AG04450 (cell line): ENCODE measurements around the gene CRIM1. TPM values are rescaled to one million over a fixed set of nuclear protein-coding genes. Genes with fewer than 3 reads are reported as not detected.

ENCODE experiments used
- CTCF ChIA-PET: fragments of 300-600, 350-600 bp; formaldehyde crosslinking; extraction: SDS; loops from one replicate; lab custom pipeline; 2022; ENCODE audit warnings: antibody characterized with exemption, inconsistent platforms; lab: Charles Lee
- POLR2A ChIA-PET: fragments of 350-600 bp; formaldehyde crosslinking; extraction: SDS; loops from one replicate; lab custom pipeline; 2021; ENCODE audit warnings: antibody characterized with exemption, inconsistent platforms; lab: Yijun Ruan, JAX
- DNase-seq: peaks from one replicate; pipeline ENCODE4 v3.0.0-alpha.2; 2011; ENCODE audit warnings: low read depth, low spot score
- H3K27ac ChIP-seq: one replicate; pipeline ENCODE4 v1.5.1; 2012; ENCODE audit warnings: low read depth, low read length, control low read depth
- H3K27me3 ChIP-seq: one replicate; pipeline ENCODE4 v1.6.0; 2012; ENCODE audit warnings: low read length; ENCODE audit not compliant: control insufficient read depth, insufficient read depth
- H3K4me3 ChIP-seq: 2 replicates; pipeline ENCODE4 v1.5.1; 2011; ENCODE audit warnings: mild to moderate bottlenecking, low read depth, low read length, control low read depth
- H3K9me3 ChIP-seq: 2 replicates; pipeline ENCODE4 v1.5.1; 2012; ENCODE audit warnings: low read length; ENCODE audit not compliant: control insufficient read depth, insufficient read depth
- polyA plus RNA-seq: library from polyadenylated mRNA; depleted of rRNA; stranded (reverse); fragments of >200 nt; gene quantifications from 2 replicates; pipeline ENCODE4 v1.2.3, GENCODE V29; 2011
- TF ChIP-seq, protein P1 (sequence below): IDR thresholded peaks from 2 replicates; pipeline ENCODE4 v1.5.1; 2011; ENCODE audit warnings: low read depth, low read length, control low read depth, inconsistent platforms

CRIM1 gene
- polyA plus RNA-seq, 1 experiment: 142 TPM

- no peaks in the 10 kb centered on the region for H3K27me3 ChIP-seq
- H3K27ac ChIP-seq: no peak overlapping the region
- ChIA-PET CTCF (interaction anchor here (1.3 kb wide), 1 partner anchor 63 kb away, joined by 3 read pairs; no protein-coding TSS in a partner anchor), POLR2A (interaction anchor here (0.6 kb wide), 1 partner anchor 60 kb away, joined by 4 read pairs; the partner anchor contains the start of gene CRIM1)
- no peak overlapping the region for H3K4me3 ChIP-seq
- H3K9me3 ChIP-seq: no peaks in the 10 kb centered on the region
- no peak for DNase-seq
- TF ChIP-seq, protein P1, sequence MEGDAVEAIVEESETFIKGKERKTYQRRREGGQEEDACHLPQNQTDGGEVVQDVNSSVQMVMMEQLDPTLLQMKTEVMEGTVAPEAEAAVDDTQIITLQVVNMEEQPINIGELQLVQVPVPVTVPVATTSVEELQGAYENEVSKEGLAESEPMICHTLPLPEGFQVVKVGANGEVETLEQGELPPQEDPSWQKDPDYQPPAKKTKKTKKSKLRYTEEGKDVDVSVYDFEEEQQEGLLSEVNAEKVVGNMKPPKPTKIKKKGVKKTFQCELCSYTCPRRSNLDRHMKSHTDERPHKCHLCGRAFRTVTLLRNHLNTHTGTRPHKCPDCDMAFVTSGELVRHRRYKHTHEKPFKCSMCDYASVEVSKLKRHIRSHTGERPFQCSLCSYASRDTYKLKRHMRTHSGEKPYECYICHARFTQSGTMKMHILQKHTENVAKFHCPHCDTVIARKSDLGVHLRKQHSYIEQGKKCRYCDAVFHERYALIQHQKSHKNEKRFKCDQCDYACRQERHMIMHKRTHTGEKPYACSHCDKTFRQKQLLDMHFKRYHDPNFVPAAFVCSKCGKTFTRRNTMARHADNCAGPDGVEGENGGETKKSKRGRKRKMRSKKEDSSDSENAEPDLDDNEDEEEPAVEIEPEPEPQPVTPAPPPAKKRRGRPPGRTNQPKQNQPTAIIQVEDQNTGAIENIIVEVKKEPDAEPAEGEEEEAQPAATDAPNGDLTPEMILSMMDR: no peak
Measured at GRCh38 chr2:36415381-36416022, 59.9 kb downstream of the CRIM1 start.

GRCh38 chr2:36416370-36417165 lies 61.0 kb downstream of the CRIM1 start:
- DNase-seq: no peak
- TF ChIP-seq, protein P1: no peak
- Histone ChIP-seq H3K4me3 (no peak overlapping the region), H3K27me3 (no peaks in the 10 kb centered on the region), H3K9me3 (no peaks in the 10 kb centered on the region), H3K27ac (no peak overlapping the region)
- ChIA-PET CTCF (interaction anchor here (0.6 to 0.9 kb wide), 3 partner anchors 43 to 357 kb away, joined by 3 to 5 read pairs (median 3); no protein-coding TSS in a partner anchor), POLR2A (no interaction called here)

DNA sequence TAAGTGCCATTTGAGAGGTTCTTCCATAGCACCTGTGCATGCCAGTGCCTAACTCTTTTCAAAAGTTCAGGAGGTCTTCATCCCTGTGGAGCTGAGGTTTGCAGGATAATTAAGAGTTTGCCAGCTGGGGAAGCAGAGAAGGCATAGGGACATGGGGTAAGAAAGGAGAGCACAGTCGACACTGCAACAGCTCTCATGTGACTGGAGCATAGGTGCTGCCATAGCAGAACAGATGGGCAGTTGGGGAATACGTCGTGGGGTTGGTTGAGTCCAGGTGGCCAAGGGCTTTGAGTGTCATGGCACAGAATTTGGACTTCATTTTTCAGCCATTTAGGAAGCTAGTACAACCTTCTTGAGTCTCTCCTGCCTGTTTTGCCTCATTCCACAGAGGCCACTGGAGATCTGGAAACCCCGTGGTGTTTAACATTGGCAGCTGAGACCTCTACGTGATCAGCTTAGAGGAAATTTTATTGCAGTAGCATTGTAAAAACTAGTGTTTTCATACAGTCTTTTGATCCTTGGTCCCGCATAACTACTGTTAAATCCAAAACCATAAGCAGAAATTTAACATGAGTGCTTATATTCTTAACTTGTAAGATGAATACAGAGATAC lies 65.1 kb downstream of the CRIM1 start:
- TF ChIP-seq, protein P1: no peak
- DNase-seq: no peak
- no peak overlapping the region for H3K4me3 ChIP-seq
- H3K27me3 ChIP-seq: no peaks in the 10 kb centered on the region
- CTCF ChIA-PET: interaction anchor here (1.3 kb wide), 1 partner anchor 63 kb away, joined by 4 read pairs; no protein-coding TSS in a partner anchor
- POLR2A ChIA-PET: interaction anchor here (0.8 kb wide), 1 partner anchor 49 kb away, joined by 3 read pairs; no protein-coding TSS in a partner anchor
- no peaks in the 10 kb centered on the region for H3K9me3 ChIP-seq
- no peak overlapping the region for H3K27ac ChIP-seq

DNA sequence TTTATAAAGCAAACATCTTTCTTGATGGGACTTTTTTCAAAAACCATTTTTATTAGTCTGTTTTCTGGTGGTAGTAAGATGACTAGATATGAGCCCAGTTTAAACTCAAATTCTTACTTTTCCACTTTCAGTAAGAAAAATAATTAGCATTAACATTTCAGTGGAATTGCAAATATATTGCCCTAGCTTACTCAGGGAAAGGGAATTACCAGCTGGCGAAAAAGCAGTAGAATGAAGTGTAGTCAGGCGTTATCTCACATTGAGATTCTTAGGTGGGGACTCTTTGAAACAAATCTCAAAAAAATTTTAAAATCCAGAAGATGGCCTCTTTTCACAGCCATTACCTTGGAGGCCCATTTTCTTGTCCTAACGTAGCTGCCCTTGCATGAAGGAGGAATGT lies 65.8 kb downstream of the CRIM1 start:
- Histone ChIP-seq H3K27ac (no peak overlapping the region), H3K27me3 (no peaks in the 10 kb centered on the region), H3K9me3 (no peaks in the 10 kb centered on the region), H3K4me3 (no peak overlapping the region)
- TF ChIP-seq, protein P1: no peak
- ChIA-PET POLR2A (no interaction called here), CTCF (interaction anchor here (1.1 to 1.3 kb wide), 2 partner anchors 38 to 63 kb away, joined by 4 read pairs; no protein-coding TSS in a partner anchor)
- no peak for DNase-seq
